GM06990 (cell line): Measurements from ENCODE around the gene MYO3A.
A peak's percentile ranks its signal among the peaks of the same experiment; 100 is the strongest.

ENCODE experiments used
- DNase-seq: peaks from one replicate; pipeline ENCODE4 v3.0.0-alpha.2; 2011; ENCODE audit not compliant: insufficient read length; ENCODE audit errors: extremely low read depth
- H3K27me3 ChIP-seq: replicated peaks from 2 replicates; pipeline ENCODE4 v1.6.0; 2011; ENCODE audit warnings: low read length; ENCODE audit not compliant: control insufficient read depth, insufficient read depth
- H3K36me3 ChIP-seq: 2 replicates; pipeline ENCODE4 v1.5.1; 2011; ENCODE audit warnings: low read length; ENCODE audit not compliant: control insufficient read depth, insufficient read depth
- H3K4me3 ChIP-seq: replicated peaks from 2 replicates; pipeline ENCODE4 v1.5.1; 2011; ENCODE audit warnings: low read depth, mild to moderate bottlenecking, control low read depth, low read length
- CTCF ChIP-seq: IDR thresholded peaks from 2 replicates; pipeline ENCODE4 v1.5.1; 2011; ENCODE audit warnings: low read length, control low read depth, mild to moderate bottlenecking, inconsistent platforms; ENCODE audit not compliant: insufficient read depth, poor library complexity, severe bottlenecking

The MYO3A gene

GRCh38 chr10:25934621-25935139 is 651 bp downstream of the MYO3A start:
- Histone ChIP-seq H3K27me3 (no peaks in the 10 kb centered on the region; the same call in 1 of the 2 replicates), H3K36me3 (no peaks in the 10 kb centered on the region), H3K4me3 (no peak overlapping the region; the same call in 1 of the 2 replicates)
- peak; percentile 62 for TF ChIP-seq CTCF
- DNase-seq: peak; percentile 63

GRCh38 chr10:25938405-25938804 is 4.4 kb downstream of the MYO3A start:
- H3K27me3 ChIP-seq: no peaks in the 10 kb centered on the region; the same call in 1 of the 2 replicates
- H3K36me3 ChIP-seq: no peaks in the 10 kb centered on the region
- no peak overlapping the region for H3K4me3 ChIP-seq
- TF ChIP-seq CTCF: no peak
- no peak for DNase-seq

- Histone ChIP-seq H3K4me3 (no peak overlapping the region), H3K36me3 (no peaks in the 10 kb centered on the region), H3K27me3 (no peaks in the 10 kb centered on the region)
- no peak for DNase-seq
- TF ChIP-seq CTCF: no peak
These were observed 10.7 kb downstream of the MYO3A start for GRCh38 chr10:25944771-25945170.

- Histone ChIP-seq H3K36me3 (no peaks in the 10 kb centered on the region), H3K27me3 (no peaks in the 10 kb centered on the region), H3K4me3 (no peak overlapping the region)
- no peak for TF ChIP-seq CTCF
- peak; percentile 66 for DNase-seq
These were observed 18.8 kb downstream of the MYO3A start for GRCh38 chr10:25952857-25953256.

- no peak for TF ChIP-seq CTCF
- H3K36me3 ChIP-seq: no peaks in the 10 kb centered on the region
- no peaks in the 10 kb centered on the region for H3K27me3 ChIP-seq
- H3K4me3 ChIP-seq: no peak overlapping the region
- peak; percentile 27 for DNase-seq
These were observed 20.8 kb downstream of the MYO3A start for GRCh38 chr10:25954851-25955250.
